ENCODE measurements around the gene PARVB.

Gene PARVB

GRCh38 chr22:44030702-44031082 lies 6.6 kb downstream of the PARVB start:
- no peak for DNase-seq (ENCODE audit: low read depth)
- TF ChIP-seq, protein P1, sequence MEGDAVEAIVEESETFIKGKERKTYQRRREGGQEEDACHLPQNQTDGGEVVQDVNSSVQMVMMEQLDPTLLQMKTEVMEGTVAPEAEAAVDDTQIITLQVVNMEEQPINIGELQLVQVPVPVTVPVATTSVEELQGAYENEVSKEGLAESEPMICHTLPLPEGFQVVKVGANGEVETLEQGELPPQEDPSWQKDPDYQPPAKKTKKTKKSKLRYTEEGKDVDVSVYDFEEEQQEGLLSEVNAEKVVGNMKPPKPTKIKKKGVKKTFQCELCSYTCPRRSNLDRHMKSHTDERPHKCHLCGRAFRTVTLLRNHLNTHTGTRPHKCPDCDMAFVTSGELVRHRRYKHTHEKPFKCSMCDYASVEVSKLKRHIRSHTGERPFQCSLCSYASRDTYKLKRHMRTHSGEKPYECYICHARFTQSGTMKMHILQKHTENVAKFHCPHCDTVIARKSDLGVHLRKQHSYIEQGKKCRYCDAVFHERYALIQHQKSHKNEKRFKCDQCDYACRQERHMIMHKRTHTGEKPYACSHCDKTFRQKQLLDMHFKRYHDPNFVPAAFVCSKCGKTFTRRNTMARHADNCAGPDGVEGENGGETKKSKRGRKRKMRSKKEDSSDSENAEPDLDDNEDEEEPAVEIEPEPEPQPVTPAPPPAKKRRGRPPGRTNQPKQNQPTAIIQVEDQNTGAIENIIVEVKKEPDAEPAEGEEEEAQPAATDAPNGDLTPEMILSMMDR (conservative IDR thresholded peaks at IDR 0.05; ENCODE audit: control insufficient read depth, insufficient read depth, low read depth, low read length): no peak
- no peak overlapping the region for H3K4me3 ChIP-seq (ENCODE audit: control insufficient read depth, low read depth, low read length)

DNA sequence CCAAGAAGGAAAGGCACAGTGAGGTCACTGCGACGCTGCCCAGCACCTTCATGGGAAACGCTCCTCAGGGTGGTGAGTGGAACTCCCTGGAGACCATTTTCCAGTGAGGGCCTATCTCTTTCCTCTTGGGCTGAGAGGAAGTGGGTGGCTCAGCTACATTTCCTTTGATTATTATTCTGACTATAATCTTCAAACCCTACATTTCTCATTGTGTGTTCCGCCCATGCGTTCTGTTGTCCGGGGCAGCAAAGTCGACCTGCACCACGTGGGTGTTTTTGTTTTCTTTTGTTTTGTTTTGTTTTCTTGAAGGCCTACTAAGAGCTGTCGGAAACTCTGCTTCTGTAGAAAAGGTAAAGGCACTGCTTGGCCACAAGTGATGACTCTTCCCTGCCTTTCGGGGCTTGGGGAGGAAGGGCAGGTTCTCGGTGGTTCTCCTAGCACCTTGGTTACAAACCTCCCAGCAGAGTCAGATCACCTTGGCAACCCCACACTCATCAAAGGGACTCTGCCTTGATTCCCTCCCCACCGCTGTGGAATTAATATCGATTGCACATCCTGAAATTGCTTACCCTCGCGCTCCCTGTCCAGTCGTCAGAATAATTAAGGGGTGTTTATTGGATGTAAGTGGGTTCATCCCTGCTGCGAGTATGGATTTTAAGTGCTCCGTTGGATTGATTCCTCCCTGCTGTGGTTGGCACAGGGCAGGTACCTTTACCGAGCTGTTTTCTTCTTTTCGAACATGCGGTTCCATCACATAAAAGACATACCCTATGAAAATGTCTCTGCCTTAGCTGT lies 7.3 kb downstream of the PARVB start:
- no peak overlapping the region for H3K4me3 ChIP-seq (ENCODE audit: control insufficient read depth, low read depth, low read length)
- TF ChIP-seq, protein P1 (conservative IDR thresholded peaks at IDR 0.05; ENCODE audit: control insufficient read depth, insufficient read depth, low read depth, low read length): no peak
- no peak for DNase-seq (ENCODE audit: low read depth)

DNA sequence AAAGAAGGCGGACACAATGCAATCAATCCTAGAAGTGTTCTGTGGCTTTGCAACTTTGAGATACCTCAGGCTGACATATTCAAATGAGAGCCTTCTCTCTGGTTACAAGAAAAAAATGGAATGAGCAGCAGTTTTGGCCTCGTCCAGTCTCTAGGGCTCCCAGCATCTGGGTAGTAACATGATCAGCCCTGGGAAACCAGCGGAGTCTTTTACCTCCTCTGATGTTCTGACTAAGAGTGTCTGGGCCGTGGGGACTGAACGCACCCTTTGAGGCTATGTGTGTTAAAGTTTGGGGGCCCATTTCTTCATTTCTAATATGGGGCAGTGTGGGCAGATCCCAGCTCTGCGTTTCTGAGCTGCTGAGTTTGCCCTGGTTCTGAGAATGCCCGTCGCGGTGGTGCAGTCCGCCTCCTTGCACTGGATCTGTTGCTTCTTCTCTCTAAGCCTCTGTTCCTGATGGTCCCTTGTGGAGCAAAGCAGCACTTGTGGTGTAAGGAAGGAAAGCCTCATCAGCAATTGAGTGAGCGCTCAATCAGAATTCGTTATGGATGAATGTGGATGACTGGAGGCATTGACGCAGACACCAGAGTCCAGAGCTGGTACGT lies 8.1 kb downstream of the PARVB start:
- DNase-seq (ENCODE audit: low read depth): peak; percentile 65
- TF ChIP-seq, protein P1 (conservative IDR thresholded peaks at IDR 0.05; ENCODE audit: control insufficient read depth, insufficient read depth, low read depth, low read length): no peak
- no peak overlapping the region for H3K4me3 ChIP-seq (ENCODE audit: control insufficient read depth, low read depth, low read length)

GRCh38 chr22:44033287-44033686 lies 9.2 kb downstream of the PARVB start:
- no peak overlapping the region for H3K4me3 ChIP-seq (ENCODE audit: control insufficient read depth, low read depth, low read length)
- DNase-seq (ENCODE audit: low read depth): no peak
- TF ChIP-seq, protein P1 (conservative IDR thresholded peaks at IDR 0.05; ENCODE audit: control insufficient read depth, insufficient read depth, low read depth, low read length): no peak

GRCh38 chr22:44033694-44034093 lies 9.6 kb downstream of the PARVB start:
- TF ChIP-seq, protein P1 (conservative IDR thresholded peaks at IDR 0.05; ENCODE audit: control insufficient read depth, insufficient read depth, low read depth, low read length): no peak
- peak; percentile 49 for DNase-seq (ENCODE audit: low read depth)
- H3K4me3 ChIP-seq (ENCODE audit: control insufficient read depth, low read depth, low read length): no peak overlapping the region

DNA sequence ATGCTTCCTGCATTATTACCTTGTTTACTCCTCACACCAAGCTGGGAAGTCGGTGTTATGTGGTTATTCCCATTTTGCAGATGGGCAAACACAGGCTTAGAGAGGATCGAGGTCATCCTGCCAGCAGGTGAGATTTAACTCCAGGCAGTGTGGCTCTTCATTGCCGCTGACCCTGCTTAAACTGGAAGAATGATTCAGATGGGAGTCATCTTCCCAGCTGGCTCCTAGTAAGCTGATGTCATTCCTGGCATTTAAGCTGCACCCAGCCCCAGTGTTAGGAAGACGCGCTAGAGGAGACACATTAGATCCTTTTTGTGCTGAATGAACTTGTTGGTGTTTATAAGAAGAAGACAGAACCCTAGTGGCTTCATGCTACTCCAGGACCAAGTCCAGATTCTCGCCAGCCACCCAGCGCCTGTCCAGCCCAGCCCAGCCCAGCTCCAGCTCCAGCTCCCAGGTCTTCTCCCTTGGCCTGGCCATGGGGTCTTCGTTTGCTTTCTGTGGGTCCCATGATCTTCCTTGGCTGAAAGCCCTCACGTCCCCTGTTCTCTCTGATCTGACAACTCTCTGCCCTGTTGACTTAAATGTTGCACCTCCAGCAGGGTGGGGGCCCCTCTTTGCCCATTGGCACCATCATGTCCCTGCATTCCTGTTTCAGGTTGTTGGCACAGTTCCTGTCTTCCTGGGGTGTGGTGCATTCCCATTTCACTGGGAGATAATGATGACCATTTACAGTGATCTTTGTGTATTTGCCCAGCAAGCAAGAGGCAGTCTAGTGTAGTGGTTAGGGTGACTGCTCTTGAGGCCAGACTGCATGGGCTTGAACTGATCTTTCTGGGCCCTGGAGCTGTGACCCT lies 13.6 kb downstream of the PARVB start:
- no peak overlapping the region for H3K4me3 ChIP-seq (ENCODE audit: control insufficient read depth, low read depth, low read length)
- TF ChIP-seq, protein P1 (conservative IDR thresholded peaks at IDR 0.05; ENCODE audit: control insufficient read depth, insufficient read depth, low read depth, low read length): no peak
- DNase-seq (ENCODE audit: low read depth): peak; percentile 94

Data from fibroblast of mammary gland (primary cell).